GM23338 (cell line): ENCODE results near the gene CAMK1. TPM values are rescaled to one million over a fixed set of nuclear protein-coding genes. Genes with fewer than 3 reads are reported as not detected.
A peak's percentile ranks its signal among the peaks of the same experiment; 100 is the strongest.
"Not testable (repeated sequence)": the region's sequence is repeated elsewhere in the genome, so short reads cannot be mapped to it uniquely, and the experiment has no call there.

Experiments used
- ATAC-seq: fragments of 200-7000 bp; cut with Tn5 transposase; 3 replicates; pipeline ENCODE4 v1.9.1; 2020
- DNase-seq: peaks from one replicate; pipeline ENCODE4 v3.0.0-alpha.2; 2015; ENCODE audit warnings: low spot score
- H2AFZ ChIP-seq: fragments of 200-600 bp; sonication (generic); 2 replicates; pipeline ENCODE4 v1.8.0; 2016; ENCODE audit warnings: antibody characterized with exemption, mild to moderate bottlenecking, moderate library complexity
- H3F3A ChIP-seq: fragments of 200-600 bp; sonication (generic); replicated peaks from 2 replicates; pipeline ENCODE4 v1.8.0; 2017; ENCODE audit warnings: antibody characterized with exemption, mixed run types, low read depth
- H3K27ac ChIP-seq: fragments of 200-600 bp; sonication (generic); 2 replicates; pipeline ENCODE4 v1.6.1; 2016; ENCODE audit warnings: low read depth
- H3K27me3 ChIP-seq: fragments of 200-600 bp; sonication (generic); 2 replicates; pipeline ENCODE4 v1.8.0; 2016; ENCODE audit warnings: mild to moderate bottlenecking, mixed run types, moderate library complexity; ENCODE audit not compliant: insufficient read depth
- H3K36me3 ChIP-seq: fragments of 200-600 bp; sonication (generic); 2 replicates; pipeline ENCODE4 v1.8.0; 2016; ENCODE audit warnings: mild to moderate bottlenecking; ENCODE audit not compliant: insufficient read depth
- H3K4me1 ChIP-seq: fragments of 200-600 bp; sonication (generic); 2 replicates; pipeline ENCODE4 v1.8.0; 2016; ENCODE audit warnings: mild to moderate bottlenecking, moderate library complexity; ENCODE audit not compliant: insufficient read depth
- H3K4me2 ChIP-seq: fragments of 200-600 bp; sonication (generic); 2 replicates; pipeline ENCODE4 v1.7.1; 2017; ENCODE audit warnings: mixed run types
- H3K4me3 ChIP-seq: fragments of 200-600 bp; sonication (generic); 2 replicates; pipeline ENCODE4 v1.6.1; 2016; ENCODE audit warnings: mixed run types
- H3K79me2 ChIP-seq: fragments of 200-600 bp; sonication (generic); replicated peaks from 2 replicates; pipeline ENCODE4 v1.8.0; 2017; ENCODE audit warnings: mild to moderate bottlenecking; ENCODE audit not compliant: insufficient read depth
- H3K9me2 ChIP-seq: fragments of 200-600 bp; sonication (generic); 2 replicates; pipeline ENCODE4 v1.8.0; 2017; ENCODE audit not compliant: insufficient read depth
- H4K20me1 ChIP-seq: fragments of 200-600 bp; sonication (generic); replicated peaks from 2 replicates; pipeline ENCODE4 v1.8.0; 2017; ENCODE audit warnings: mild to moderate bottlenecking; ENCODE audit not compliant: insufficient read depth
- H3K27ac Mint-ChIP-seq: 2 replicates; pipeline ENCODE4 v1.8.0; 2020; ENCODE audit warnings: inconsistent platforms, mild to moderate bottlenecking, moderate library complexity, mixed read lengths
- H3K27me3 Mint-ChIP-seq: 3 replicates; pipeline ENCODE4 v1.8.0; 2022; ENCODE audit warnings: low read depth, mild to moderate bottlenecking, moderate library complexity, mixed read lengths, inconsistent platforms; ENCODE audit not compliant: insufficient read depth, poor library complexity
- H3K36me3 Mint-ChIP-seq: 3 replicates; pipeline ENCODE4 v1.8.0; 2021; ENCODE audit warnings: low read depth, mild to moderate bottlenecking, inconsistent platforms, moderate library complexity, mixed read lengths
- H3K4me1 Mint-ChIP-seq: 3 replicates; pipeline ENCODE4 v1.8.0; 2020; ENCODE audit warnings: mild to moderate bottlenecking, inconsistent platforms, mixed read lengths
- H3K4me3 Mint-ChIP-seq: 3 replicates; pipeline ENCODE4 v1.8.0; 2021; ENCODE audit warnings: moderate library complexity, mild to moderate bottlenecking, inconsistent platforms, mixed read lengths
- H3K9me3 Mint-ChIP-seq: 3 replicates; pipeline ENCODE4 v1.8.0; 2020; ENCODE audit warnings: moderate library complexity, mild to moderate bottlenecking, inconsistent platforms, mixed read lengths
- CREB1 ChIP-seq: fragments of 250-450 bp; sonication (Bioruptor Pico); IDR thresholded peaks from 2 replicates; pipeline ENCODE4 v1.5.0; 2020; ENCODE audit warnings: low read depth, mild to moderate bottlenecking, moderate library complexity
- EZH2 ChIP-seq: fragments of 200-600 bp; sonication (generic); IDR thresholded peaks from one replicate; pipeline ENCODE4 v1.8.0; 2017; ENCODE audit warnings: antibody characterized with exemption, mild to moderate bottlenecking, low read depth; ENCODE audit not compliant: unreplicated experiment
- ZNF331 ChIP-seq: fragments of 250-450 bp; sonication (Bioruptor Pico); IDR thresholded peaks from 2 replicates; pipeline ENCODE4 v1.5.0; 2020; ENCODE audit warnings: low read depth, mild to moderate bottlenecking, moderate library complexity
- polyA plus RNA-seq: library from polyadenylated mRNA; unstranded; fragments of >200 nt; fragmentation: Nextera tagmentation; extraction: Ambion mirVana; gene quantifications from 2 replicates; pipeline ENCODE4 v1.2.1, GENCODE V29; 2016
- total RNA-seq: library from RNA; depleted of rRNA; stranded (reverse); fragments of >200 nt; shearing (Covaris generic); gene quantifications from 2 replicates; pipeline ENCODE4 v1.2.3, GENCODE V29; 2014

The CAMK1 gene
- total and polyA plus RNA-seq, 2 experiments from 2014 or later: 4.4 TPM

GRCh38 chr3:9777694-9778021, 7.9 kb upstream of the CAMK1 start:
- Histone ChIP-seq H3F3A (no peaks in the 10 kb centered on the region), H3K4me2 (no peak overlapping the region), H3K27ac (no peak overlapping the region), H3K4me3 (no peak overlapping the region), H3K36me3 (no peaks in the 10 kb centered on the region), H3K79me2 (no peaks in the 10 kb centered on the region), H3K9me2 (no peaks in the 10 kb centered on the region), H3K27me3 (0 out of 2 replicates have a peak, but pooled peaks cover 6% of the 10 kb centered on the region), H2AFZ (no peak overlapping the region), H4K20me1 (no peaks in the 10 kb centered on the region; the same call in 1 of the 2 replicates), H3K4me1 (no peaks in the 10 kb centered on the region)
- no peaks in the 10 kb centered on the region for H3K4me1 Mint-ChIP-seq
- no peak overlapping the region for H3K27ac Mint-ChIP-seq
- H3K9me3 Mint-ChIP-seq: no peaks in the 10 kb centered on the region
- DNase-seq: no peak
- ATAC-seq: no peak
- H3K27me3 Mint-ChIP-seq: peaks cover 14% of the 10 kb centered on the region
- no peak overlapping the region for H3K4me3 Mint-ChIP-seq
- peaks cover 16% of the 10 kb centered on the region for H3K36me3 Mint-ChIP-seq
- TF ChIP-seq ZNF331 (CRISPR knock-in tag) (no peak), EZH2 (no peak)

DNA sequence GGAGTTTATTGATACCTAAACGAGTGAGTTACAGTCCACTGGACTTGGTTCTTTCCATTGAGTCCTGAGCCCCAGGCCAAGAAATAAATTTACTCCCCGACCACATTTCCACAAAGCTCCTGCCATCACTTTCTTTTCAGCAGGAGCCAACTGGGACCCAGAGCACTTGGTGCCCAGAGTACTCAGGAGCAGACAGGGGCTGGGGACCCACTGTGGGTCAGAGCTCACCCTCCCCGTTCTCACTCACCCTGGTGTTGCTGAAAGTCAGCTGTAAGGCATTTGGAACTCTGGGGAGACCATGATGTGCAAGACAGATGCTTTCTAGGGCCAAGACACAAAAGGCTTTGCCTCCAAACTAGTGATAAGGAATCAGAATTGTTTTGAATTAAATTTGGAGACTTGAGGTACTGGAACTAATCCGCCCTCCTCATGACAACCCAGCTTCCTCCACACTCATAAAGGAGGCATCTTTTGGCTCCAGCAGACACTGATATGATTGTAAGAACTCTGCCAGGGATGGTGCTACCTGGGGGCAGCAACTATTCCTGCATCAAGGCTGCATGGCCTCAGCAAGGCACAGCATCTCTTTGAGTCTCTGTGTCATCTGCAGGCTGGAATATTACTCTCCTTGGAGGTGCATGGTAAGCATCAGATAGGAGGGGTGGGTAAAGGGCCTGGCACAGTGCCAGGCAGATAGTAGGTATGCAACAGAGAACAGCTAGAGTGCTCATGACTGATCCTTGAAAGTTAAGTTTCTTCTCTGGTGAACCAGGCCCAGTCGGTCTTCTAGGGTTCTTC, 7.3 kb upstream of the CAMK1 start:
- H3K4me1 Mint-ChIP-seq: no peaks in the 10 kb centered on the region
- Histone ChIP-seq H4K20me1 (no peaks in the 10 kb centered on the region; the same call in 1 of the 2 replicates), H3K36me3 (no peaks in the 10 kb centered on the region), H3K79me2 (no peaks in the 10 kb centered on the region), H3K9me2 (no peaks in the 10 kb centered on the region), H3K4me3 (no peak overlapping the region), H3K4me1 (no peaks in the 10 kb centered on the region), H3F3A (no peaks in the 10 kb centered on the region), H3K27ac (no peak overlapping the region), H3K4me2 (no peak overlapping the region), H2AFZ (no peak overlapping the region), H3K27me3 (peaks cover 12% of the 10 kb centered on the region)
- peaks cover 10% of the 10 kb centered on the region for H3K36me3 Mint-ChIP-seq
- peaks cover 14% of the 10 kb centered on the region for H3K27me3 Mint-ChIP-seq
- H3K4me3 Mint-ChIP-seq: no peak overlapping the region
- no peak for TF ChIP-seq CREB1 (CRISPR knock-in tag)
- no peak for DNase-seq
- H3K27ac Mint-ChIP-seq: no peak overlapping the region
- H3K9me3 Mint-ChIP-seq: no peaks in the 10 kb centered on the region
- ATAC-seq: no peak

- not testable (repeated sequence) for H3K27ac ChIP-seq, H3K36me3 Mint-ChIP-seq, H4K20me1 ChIP-seq, H3K79me2 ChIP-seq, H3K9me2 ChIP-seq, H3F3A ChIP-seq, DNase-seq, ATAC-seq, H2AFZ ChIP-seq, H3K4me2 ChIP-seq, H3K9me3 Mint-ChIP-seq, H3K4me3 ChIP-seq, H3K27ac Mint-ChIP-seq, H3K4me1 ChIP-seq, H3K36me3 ChIP-seq
- Mint-ChIP-seq H3K4me3 (peak overlapping the region; percentile 69; the same call in 2 of the 3 replicates), H3K27me3 (peaks cover 38% of the 10 kb centered on the region), H3K4me1 (peaks cover 14% of the 10 kb centered on the region)
- peaks cover 62% of the 10 kb centered on the region for H3K27me3 ChIP-seq
These were observed 1.3 kb upstream of the CAMK1 start for GRCh38 chr3:9771007-9771406.

GRCh38 chr3:9770276-9770812, 597 bp upstream of the CAMK1 start:
- peak; percentile 38 for DNase-seq
- H3K27ac Mint-ChIP-seq: no peak overlapping the region
- no peaks in the 10 kb centered on the region for H3F3A ChIP-seq
- no peak overlapping the region for H3K27ac ChIP-seq
- peaks cover 18% of the 10 kb centered on the region for H3K4me1 Mint-ChIP-seq
- peak overlapping the region; percentile 93 for H2AFZ ChIP-seq
- peaks cover 62% of the 10 kb centered on the region for H3K27me3 ChIP-seq
- no peaks in the 10 kb centered on the region for H3K9me2 ChIP-seq
- H3K4me2 ChIP-seq: peak overlapping the region; percentile 85
- H3K27me3 Mint-ChIP-seq: peaks cover 42% of the 10 kb centered on the region
- H3K79me2 ChIP-seq: no peaks in the 10 kb centered on the region
- no peaks in the 10 kb centered on the region for H3K4me1 ChIP-seq
- peak; percentile 4 for ATAC-seq
- no peaks in the 10 kb centered on the region for H3K36me3 Mint-ChIP-seq
- peak overlapping the region; percentile 68 for H3K4me3 ChIP-seq
- H3K9me3 Mint-ChIP-seq: no peaks in the 10 kb centered on the region
- no peak for TF ChIP-seq ZNF331 (CRISPR knock-in tag)
- no peak for TF ChIP-seq CREB1 (CRISPR knock-in tag)
- no peaks in the 10 kb centered on the region for H3K36me3 ChIP-seq
- H4K20me1 ChIP-seq: no peaks in the 10 kb centered on the region
- peak overlapping the region; percentile 69 for H3K4me3 Mint-ChIP-seq
